Measurements from ENCODE around the gene ARHGEF10L.

ARHGEF10L gene

GRCh38 chr1:17611991-17612390 lies 72.5 kb downstream of the ARHGEF10L start:
- H3K4me3 ChIP-seq (ENCODE audit: low read depth, low read length) = no peak overlapping the region
- no peak for TF ChIP-seq CTCF (IDR thresholded peaks at IDR 0.05; ENCODE audit: control insufficient read depth, extremely low read depth, insufficient read depth)
- DNase-seq (ENCODE audit: low read depth) = no peak

DNA sequence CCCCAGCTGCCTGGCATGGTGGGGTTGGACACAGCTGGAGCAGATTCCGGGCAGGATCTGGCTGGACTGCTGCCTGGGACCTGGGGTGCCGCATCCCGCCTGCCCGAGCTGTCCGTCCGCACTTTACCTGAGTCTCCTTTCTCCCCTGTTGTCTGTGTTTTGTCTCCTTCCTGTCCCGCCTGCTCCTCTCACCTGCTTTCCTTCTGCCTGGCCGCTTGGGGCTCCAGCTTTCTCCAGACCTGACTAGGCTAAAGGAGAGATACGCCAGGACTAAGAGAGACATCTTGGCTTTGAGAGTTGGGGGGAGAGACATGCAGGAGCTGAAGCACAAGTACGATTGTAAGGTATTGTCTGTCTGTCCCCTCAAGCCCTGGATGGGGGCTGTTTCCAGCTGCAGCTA lies 73.3 kb downstream of the ARHGEF10L start:
- no peak for TF ChIP-seq CTCF (IDR thresholded peaks at IDR 0.05; ENCODE audit: control insufficient read depth, extremely low read depth, insufficient read depth)
- H3K4me3 ChIP-seq (ENCODE audit: low read depth, low read length) = no peak overlapping the region
- no peak for DNase-seq (ENCODE audit: low read depth)

- DNase-seq (ENCODE audit: low read depth) = no peak
- no peak overlapping the region for H3K4me3 ChIP-seq (ENCODE audit: low read depth, low read length)
- TF ChIP-seq CTCF (IDR thresholded peaks at IDR 0.05; ENCODE audit: control insufficient read depth, extremely low read depth, insufficient read depth) = no peak
Observed at GRCh38 chr1:17614586-17614985, 75.1 kb downstream of the ARHGEF10L start.

- TF ChIP-seq CTCF (IDR thresholded peaks at IDR 0.05; ENCODE audit: control insufficient read depth, extremely low read depth, insufficient read depth) = no peak
Observed at GRCh38 chr1:17615157-17615556, 75.7 kb downstream of the ARHGEF10L start.

DNA sequence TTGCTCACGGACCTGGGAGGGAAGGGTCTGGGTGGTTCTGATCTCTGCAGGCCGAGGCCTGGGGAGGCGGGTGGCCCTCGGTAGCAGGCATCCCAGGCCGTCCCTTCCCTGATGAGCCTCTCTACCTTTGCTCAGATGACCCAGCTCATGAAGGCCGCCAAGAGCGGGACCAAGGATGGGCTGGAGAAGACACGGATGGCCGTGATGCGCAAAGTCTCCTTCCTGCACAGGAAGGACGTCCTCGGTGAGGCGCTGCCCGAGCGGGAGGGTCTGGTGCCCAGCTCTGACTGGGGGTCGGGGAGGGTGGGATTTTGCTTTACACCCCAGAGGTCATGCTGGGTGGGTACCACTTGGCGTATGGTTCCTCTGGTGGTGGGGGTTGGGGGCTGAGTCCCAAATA lies 76.5 kb downstream of the ARHGEF10L start:
- H3K4me3 ChIP-seq (ENCODE audit: low read depth, low read length) = no peak overlapping the region
- DNase-seq (ENCODE audit: low read depth) = no peak

More at GRCh38 chr1:17615157-17615556, 75.7 kb downstream of the ARHGEF10L start:
- H3K4me3 ChIP-seq (ENCODE audit: low read depth, low read length) = no peak overlapping the region
- DNase-seq (ENCODE audit: low read depth) = no peak

DNA sequence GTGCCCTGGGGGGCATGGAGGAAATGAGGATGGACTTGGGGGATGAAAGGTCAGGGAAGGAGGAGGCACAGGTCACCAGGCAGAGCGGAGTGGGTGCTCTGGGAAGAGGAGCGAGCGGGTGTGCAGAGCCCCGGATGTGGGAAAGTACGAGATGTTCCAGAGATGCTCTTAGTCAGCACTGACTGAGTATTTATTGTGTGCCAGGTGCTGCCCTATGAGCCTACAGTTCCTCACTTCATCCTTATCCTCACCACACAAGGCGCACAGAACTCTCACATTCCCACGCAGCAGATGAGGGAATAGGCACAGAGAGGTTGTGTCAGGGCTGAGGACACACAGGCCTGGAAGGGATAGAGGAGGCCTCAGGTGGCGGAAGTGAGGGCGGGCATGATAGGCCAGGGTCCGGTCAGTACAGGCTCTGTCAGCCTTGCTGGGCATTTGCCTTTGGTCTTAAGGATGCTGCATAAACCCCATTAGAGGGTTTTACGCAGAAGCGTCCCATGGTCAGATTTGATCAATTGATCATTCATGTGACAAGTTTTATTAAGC lies 77.3 kb downstream of the ARHGEF10L start:
- DNase-seq (ENCODE audit: low read depth) = no peak
- H3K4me3 ChIP-seq (ENCODE audit: low read depth, low read length) = no peak overlapping the region
- TF ChIP-seq CTCF (IDR thresholded peaks at IDR 0.05; ENCODE audit: control insufficient read depth, extremely low read depth, insufficient read depth) = no peak

More for the DNA sequence above, 76.5 kb downstream of the ARHGEF10L start:
- TF ChIP-seq CTCF (IDR thresholded peaks at IDR 0.05; ENCODE audit: control insufficient read depth, extremely low read depth, insufficient read depth) = no peak
